CD4-positive, alpha-beta T cell treated with Interleukin-6 for 4 hours (primary cell): ENCODE measurements around the gene CDKN2B.
A peak's percentile ranks its signal among the peaks of the same experiment; 100 is the strongest.
"Not testable (repeated sequence)": the region's sequence is repeated elsewhere in the genome, so short reads cannot be mapped to it uniquely, and the experiment has no call there.

ENCODE experiments used
- DNase-seq: peaks from one replicate; pipeline ENCODE4 v3.0.0-alpha.2; 2020; ENCODE audit warnings: mixed read lengths

The CDKN2B gene

GRCh38 chr9:21968331-21969010, 40.6 kb downstream of the CDKN2B start:
- no peak for DNase-seq

DNA sequence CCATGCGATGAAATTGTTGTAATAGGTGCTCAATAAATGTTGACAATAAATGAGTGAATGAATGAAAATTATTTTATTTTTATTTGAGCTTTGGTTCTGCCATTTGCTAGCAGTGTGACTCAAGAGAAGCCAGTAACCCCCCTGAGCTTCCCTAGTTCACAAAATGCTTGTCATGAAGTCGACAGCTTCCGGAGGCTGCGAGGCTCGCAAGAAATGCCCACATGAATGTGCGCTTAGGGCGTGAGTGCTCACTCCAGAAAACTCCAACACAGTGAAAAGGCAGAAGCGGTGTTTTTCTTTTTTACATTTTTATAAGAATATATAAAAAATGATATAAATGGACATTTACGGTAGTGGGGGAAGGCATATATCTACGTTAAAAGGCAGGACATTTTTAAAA, 41.4 kb downstream of the CDKN2B start:
- DNase-seq = no peak

DNA sequence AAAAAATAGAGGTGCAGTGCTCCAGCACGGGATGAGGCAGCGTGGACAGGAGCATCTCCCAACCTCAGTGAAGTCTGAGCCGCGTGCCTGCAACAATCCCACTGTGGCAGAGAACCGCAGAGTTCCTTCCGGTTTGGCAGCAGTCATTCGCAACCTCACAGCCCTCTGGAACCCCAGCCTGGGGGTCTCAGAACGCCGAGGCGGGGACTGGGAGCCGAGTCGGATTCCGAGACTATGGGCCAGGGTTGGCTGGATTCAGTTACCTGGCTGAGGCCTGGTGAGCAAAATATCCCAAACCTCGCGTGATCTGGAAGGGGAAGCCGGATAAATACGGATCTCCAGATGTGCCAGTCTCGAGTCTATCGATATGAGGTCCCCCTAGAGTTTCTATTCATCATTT, 41.9 kb downstream of the CDKN2B start:
- no peak for DNase-seq

DNA sequence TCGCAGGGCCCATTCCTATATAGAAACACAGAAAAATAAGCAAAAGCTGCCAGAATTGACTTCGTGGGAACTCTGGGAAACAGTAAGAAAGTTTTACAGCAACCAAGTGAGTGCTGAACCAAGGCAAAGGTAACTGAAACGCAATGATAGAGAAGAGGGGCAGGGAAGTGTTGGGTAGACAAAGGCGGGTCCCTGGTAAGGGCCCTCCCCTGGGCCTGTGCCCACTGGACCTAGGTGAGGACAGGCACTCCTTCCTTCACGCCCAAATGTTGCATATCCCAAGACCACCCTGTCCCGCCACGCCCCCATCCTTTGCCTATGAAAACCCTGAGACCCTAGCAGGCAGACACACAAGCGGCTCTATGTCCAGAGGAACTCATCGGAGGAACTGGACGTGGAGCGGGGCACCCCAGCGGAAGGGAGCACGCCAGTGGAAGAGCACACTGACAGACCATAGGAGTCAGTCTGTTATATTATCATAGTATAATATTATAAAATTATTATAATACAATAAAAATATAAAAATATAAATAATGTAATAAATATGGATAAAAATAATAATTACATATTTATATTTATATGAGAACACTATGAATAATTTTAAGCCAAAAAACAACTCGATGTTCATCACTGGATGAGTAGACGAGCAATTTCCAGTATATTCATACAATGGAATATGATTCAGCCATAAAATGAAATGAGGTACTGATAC, 42.8 kb downstream of the CDKN2B start:
- no peak for DNase-seq

DNA sequence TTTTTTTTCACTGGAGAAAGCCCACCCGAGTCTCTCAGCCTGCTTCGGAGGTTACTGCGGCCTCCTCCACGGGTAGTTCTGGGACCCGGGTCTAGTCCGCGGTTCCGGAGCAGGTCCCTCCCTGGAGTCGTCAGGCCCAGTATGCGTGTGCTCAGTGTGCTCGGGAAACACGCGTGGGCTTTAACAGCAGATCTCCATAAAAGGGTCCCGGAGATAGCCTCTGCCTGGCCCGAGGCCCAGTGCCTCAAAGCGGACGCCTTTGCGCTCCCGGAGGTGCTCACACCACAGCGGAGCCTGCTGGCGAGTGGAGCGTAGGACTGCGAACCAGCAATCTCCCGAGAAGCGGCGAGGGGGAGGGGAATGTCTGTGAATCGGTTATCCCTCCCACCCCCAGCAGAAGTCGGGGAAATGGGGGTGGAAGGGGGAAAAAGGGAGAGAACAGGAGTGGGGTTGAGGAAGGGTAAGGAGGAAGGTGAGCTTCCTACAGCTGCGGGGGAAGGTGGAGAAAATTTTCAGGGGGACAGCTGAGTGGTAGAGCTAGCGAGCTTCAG, 43.6 kb downstream of the CDKN2B start:
- peak; percentile 35 for DNase-seq

DNA sequence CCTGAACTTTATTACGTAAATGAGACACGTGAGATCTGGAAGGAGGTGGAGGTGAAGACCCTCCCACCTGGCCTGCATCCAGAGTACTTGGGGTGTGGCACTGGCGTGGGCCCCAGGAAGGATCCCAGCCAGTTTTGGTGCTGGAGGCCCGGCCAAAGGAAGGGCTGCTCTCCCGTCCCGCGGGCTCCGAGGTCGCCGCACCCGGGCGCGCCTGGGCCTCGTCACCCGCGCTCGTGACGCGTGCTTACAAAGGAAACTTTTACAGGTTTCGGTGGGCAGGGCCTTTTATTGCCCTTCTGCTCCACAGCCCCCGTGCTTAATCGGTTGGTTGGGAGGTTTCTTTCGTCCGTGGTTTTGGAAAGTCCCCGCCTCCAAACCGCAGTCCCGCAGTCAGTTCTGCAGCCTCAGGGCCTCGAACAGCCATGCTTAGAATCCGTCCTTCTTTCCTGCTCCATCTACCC, 44.1 kb downstream of the CDKN2B start:
- peak; percentile 22 for DNase-seq

GRCh38 chr9:21961569-21961968, 47.5 kb downstream of the CDKN2B start:
- no peak for DNase-seq

DNA sequence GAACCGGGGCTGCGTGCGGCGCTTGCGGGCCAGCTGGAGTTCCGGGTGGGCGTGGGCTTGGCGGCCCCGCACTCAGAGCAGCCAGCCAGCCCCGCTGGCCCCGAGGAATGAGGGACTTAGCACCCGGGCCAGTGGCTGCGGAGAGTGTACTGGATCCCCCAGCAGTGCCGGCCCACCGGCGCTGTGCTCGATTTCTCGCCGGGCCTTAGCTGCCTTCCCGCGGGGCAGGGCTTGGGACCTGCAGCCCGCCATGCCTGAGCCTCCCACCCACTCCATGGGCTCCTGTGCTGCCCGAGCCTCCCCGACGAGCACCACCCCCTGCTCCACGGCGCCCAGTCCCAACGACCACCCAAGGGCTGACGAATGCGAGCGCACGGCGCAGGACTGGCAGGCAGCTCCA, 49.8 kb downstream of the CDKN2B start:
- DNase-seq = not testable (repeated sequence)

DNA sequence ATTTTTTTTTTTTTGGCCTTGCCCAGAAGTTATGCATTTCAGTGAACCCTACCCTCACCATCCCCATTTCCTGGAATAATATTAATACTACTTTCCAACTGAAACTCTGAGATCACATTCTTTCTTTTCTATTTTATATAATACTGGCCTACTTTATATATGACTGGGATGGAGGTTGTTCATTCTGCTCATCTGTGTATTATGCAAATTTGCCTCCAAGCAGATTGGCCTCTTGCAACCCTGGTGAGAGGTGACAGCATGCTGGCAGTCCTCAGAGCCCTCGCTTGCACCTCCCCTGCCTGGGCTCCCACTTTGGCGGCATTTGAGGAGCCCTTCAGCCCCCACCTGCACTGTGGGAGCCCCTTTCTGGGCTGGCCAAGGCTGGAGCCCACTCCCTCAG, 50.3 kb downstream of the CDKN2B start:
- no peak for DNase-seq
